GM21528 (cell line): Measurements from ENCODE around the gene CNR2.
"Not testable (repeated sequence)": the region's sequence is repeated elsewhere in the genome, so short reads cannot be mapped to it uniquely, and the experiment has no call there.

Source experiments
- ATAC-seq: cut with Tn5 transposase; IDR thresholded peaks from one replicate; pipeline ENCODE4 v1.9.1; 2021; ENCODE audit warnings: mild to moderate bottlenecking, moderate library complexity; ENCODE audit not compliant: unreplicated experiment, low FRiP score

The CNR2 gene

DNA sequence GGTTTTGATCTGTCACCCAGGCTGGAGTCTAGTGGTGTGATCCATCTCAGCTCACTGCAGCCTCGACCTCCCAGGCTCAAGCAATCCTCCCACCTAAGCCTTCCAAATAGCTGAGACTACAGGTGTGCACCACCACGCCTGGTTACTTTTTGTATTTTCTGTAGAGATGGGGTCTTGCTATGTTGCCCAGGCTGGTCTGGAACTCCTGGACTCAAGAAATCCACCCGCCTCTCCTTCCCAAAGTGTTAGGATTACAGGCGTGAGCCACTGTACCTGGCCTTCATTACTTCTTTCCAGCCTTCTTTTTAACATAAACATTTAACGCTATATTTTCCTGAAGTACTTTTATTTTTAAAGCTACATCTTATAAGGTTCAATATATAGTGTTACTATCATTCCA is 69.5 kb downstream of the CNR2 start:
- ATAC-seq, result no peak

DNA sequence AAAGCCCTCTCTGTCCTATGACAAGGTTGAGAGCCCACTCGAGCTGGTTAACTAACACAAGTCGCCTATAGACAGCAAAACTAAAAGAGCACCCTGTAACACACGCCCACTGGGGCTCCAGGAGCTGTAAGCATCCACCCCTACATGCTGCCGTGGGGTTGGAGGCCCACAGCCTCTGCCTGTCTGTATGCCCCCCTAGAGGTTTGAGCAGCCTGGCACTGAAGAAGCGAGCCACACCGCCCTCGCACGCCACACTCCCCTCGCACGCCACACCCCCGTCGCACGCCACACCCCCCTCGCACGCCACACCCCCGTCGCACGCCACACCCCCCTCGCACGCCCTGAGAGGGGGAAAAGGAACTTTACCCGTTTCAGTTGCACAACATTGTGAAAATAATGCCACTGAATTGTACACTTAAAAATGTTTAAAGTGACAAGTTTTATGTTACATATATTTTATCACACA is 74.7 kb downstream of the CNR2 start:
- no peak for ATAC-seq

DNA sequence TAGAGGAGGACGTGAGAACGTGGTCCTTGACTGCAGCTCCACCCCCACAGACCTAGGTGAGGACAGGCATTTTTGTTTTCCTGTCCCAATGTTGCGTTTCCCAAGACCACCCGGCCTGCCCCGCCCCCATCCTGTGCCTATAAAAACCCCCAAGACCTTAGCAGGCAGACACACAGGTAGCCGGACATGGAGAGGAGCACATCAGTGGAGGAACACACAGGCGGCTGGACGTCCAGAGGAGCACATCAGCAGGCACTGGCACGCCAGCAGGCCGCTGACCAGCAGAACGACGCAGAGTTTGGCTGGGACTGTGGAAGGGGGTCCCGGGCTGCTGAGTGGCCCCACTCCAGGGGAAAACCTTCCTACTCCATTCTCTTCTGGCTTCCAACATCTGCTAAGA is 75.3 kb downstream of the CNR2 start:
- ATAC-seq, result no peak

- ATAC-seq, result no peak
These were observed 77.1 kb downstream of the CNR2 start for GRCh38 chr1:23836037-23836436.

- ATAC-seq, result not testable (repeated sequence)
These were observed 79.0 kb downstream of the CNR2 start for GRCh38 chr1:23834156-23834555.

DNA sequence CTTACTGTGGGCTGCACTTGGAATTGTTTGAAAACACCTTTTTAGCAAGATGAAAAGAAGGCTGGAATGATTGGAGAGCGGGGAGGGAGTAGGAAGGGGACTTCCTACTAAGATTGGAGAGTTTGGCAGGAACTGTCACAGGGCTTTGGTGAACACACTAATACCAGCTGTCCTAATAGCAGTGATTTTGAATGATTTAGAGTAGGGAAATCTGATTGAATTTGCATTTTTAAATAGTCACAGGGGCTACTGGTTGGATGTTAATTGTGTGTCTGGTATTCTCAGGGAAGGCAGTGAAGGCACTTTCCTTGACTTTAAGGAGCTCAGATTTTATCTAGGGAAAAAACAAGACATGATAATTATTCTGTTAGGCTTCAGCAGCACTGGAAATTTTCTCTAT is 85.4 kb downstream of the CNR2 start:
- ATAC-seq, result no peak

DNA sequence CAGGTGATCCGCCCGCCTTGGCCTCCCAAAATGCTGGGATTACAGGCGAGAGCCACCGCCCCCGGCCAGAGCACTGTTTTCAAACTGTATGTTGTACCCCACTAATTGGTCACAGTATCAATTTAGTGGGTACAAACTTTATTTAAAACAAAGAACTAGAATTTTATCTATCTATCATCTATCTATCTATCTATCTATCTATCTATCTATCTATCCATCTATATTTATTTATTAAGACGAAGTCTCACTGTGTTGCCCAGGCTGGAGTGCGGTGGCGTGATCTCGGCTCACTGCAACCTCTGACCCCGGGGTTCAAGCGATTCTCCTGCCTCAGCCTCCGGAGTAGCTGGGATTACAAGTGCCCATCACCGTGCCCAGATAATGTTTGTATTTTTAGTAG is 86.6 kb downstream of the CNR2 start:
- ATAC-seq, result not testable (repeated sequence)

- ATAC-seq, result peak; percentile 70
These were observed 87.2 kb downstream of the CNR2 start for GRCh38 chr1:23825762-23826522.

- peak; percentile 79 for ATAC-seq
These were observed 87.9 kb downstream of the CNR2 start, which contains the start of gene HMGCL for GRCh38 chr1:23825076-23825761. Gene HMGCL (minus strand): TSS chr1:23825429. CDS start chr1:23825415, 14 bp downstream.

- ATAC-seq, result no peak
These were observed 88.5 kb downstream of the CNR2 start for GRCh38 chr1:23824711-23825075.

DNA sequence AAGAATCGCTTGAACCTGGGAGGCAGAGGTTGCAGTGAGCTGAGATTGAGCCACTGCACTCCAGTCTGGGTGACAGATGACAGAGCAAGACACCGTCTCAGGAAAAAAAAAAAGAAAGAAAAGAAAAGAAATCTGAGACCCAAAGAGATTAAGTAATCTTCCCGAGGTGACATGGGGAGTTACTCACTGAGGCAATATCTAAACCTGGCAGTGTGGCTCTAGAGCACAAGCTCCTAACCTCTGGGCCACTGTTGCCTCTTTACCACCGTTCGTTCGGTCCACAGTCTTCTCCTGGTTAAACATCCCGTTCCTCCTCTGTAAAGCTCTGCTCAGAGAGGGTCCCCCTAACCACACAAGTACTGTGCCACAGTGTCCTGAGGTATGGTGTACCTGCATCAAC is 89.4 kb downstream of the CNR2 start:
- no peak for ATAC-seq
